OCI-LY1 (cell line): ENCODE results near the gene INSYN1.
"Not testable (repeated sequence)": the region's sequence is repeated elsewhere in the genome, so short reads cannot be mapped to it uniquely, and the experiment has no call there.

ENCODE experiments used
- H2AFZ ChIP-seq: fragments of 200-600 bp; sonication (generic), shearing (Covaris generic); 2 replicates; pipeline ENCODE4 v1.6.0; 2014; ENCODE audit warnings: antibody characterized with exemption, mild to moderate bottlenecking, low read length
- H3F3A ChIP-seq: fragments of 200-600 bp; sonication (generic), shearing (Covaris generic); 2 replicates; pipeline ENCODE4 v1.6.0; 2014; ENCODE audit warnings: mild to moderate bottlenecking, antibody characterized with exemption, low read length, moderate library complexity; ENCODE audit not compliant: insufficient read depth
- H3K27ac ChIP-seq: fragments of 200-600 bp; sonication (generic); 2 replicates; pipeline ENCODE4 v1.5.1; 2014; ENCODE audit warnings: low read length, mixed run types, mild to moderate bottlenecking, low read depth; ENCODE audit not compliant: poor library complexity, severe bottlenecking
- H3K27me3 ChIP-seq: fragments of 200-600 bp; sonication (generic); 2 replicates; pipeline ENCODE4 v1.6.0; 2014; ENCODE audit warnings: antibody characterized with exemption, mild to moderate bottlenecking, low read length, moderate library complexity; ENCODE audit not compliant: insufficient read depth
- H3K36me3 ChIP-seq: fragments of 200-600 bp; sonication (generic); 2 replicates; pipeline ENCODE4 v1.6.1; 2014; ENCODE audit warnings: mild to moderate bottlenecking, antibody characterized with exemption, low read length, moderate library complexity, mixed read lengths; ENCODE audit not compliant: insufficient read depth
- H3K4me1 ChIP-seq: fragments of 200-600 bp; sonication (generic); 2 replicates; pipeline ENCODE4 v1.5.1; 2014; ENCODE audit warnings: mild to moderate bottlenecking, low read length, moderate library complexity; ENCODE audit not compliant: insufficient read depth, severe bottlenecking
- H3K4me2 ChIP-seq: fragments of 200-600 bp; sonication (generic), shearing (Covaris generic); 2 replicates; pipeline ENCODE4 v1.6.1; 2014; ENCODE audit warnings: low read length
- H3K4me3 ChIP-seq: fragments of 200-600 bp; sonication (generic); 2 replicates; pipeline ENCODE4 v1.5.1; 2014; ENCODE audit warnings: low read length, low read depth, mild to moderate bottlenecking, mixed read lengths; ENCODE audit not compliant: poor library complexity, severe bottlenecking
- H3K79me2 ChIP-seq: fragments of 200-600 bp; shearing (Covaris generic); 2 replicates; pipeline ENCODE4 v1.6.1; 2016; ENCODE audit warnings: mixed run types, low read length, mixed read lengths; ENCODE audit not compliant: insufficient read depth
- H3K9ac ChIP-seq: fragments of 200-600 bp; sonication (generic), shearing (Covaris generic); 2 replicates; pipeline ENCODE4 v1.6.1; 2014; ENCODE audit warnings: mild to moderate bottlenecking, low read length, mixed read lengths
- H3K9me2 ChIP-seq: fragments of 200-600 bp; sonication (generic), shearing (Covaris generic); 2 replicates; pipeline ENCODE4 v1.6.1; 2014; ENCODE audit warnings: low read depth, mild to moderate bottlenecking, low read length, mixed read lengths
- H3K9me3 ChIP-seq: fragments of 200-600 bp; shearing (Covaris generic); 2 replicates; pipeline ENCODE4 v1.6.1; 2014; ENCODE audit warnings: low read length, mixed read lengths
- H4K20me1 ChIP-seq: fragments of 200-600 bp; sonication (generic), shearing (Covaris generic); 2 replicates; pipeline ENCODE4 v1.6.0; 2016; ENCODE audit warnings: mild to moderate bottlenecking, low read length; ENCODE audit not compliant: insufficient read depth
- EZH2 ChIP-seq: fragments of 200-600 bp; sonication (generic), shearing (Covaris generic); IDR thresholded peaks from 2 replicates; pipeline ENCODE4 v1.8.0; 2017; ENCODE audit warnings: borderline replicate concordance, mixed run types, mild to moderate bottlenecking, antibody characterized with exemption, low read length, moderate library complexity, mixed read lengths
- TF ChIP-seq, protein P1 (sequence below): fragments of 200-600 bp; sonication (generic), shearing (Covaris generic); IDR thresholded peaks from 2 replicates; pipeline ENCODE4 v1.5.1; 2017; ENCODE audit warnings: mild to moderate bottlenecking, antibody characterized with exemption, low read length, moderate library complexity, mixed read lengths

The INSYN1 gene

DNA sequence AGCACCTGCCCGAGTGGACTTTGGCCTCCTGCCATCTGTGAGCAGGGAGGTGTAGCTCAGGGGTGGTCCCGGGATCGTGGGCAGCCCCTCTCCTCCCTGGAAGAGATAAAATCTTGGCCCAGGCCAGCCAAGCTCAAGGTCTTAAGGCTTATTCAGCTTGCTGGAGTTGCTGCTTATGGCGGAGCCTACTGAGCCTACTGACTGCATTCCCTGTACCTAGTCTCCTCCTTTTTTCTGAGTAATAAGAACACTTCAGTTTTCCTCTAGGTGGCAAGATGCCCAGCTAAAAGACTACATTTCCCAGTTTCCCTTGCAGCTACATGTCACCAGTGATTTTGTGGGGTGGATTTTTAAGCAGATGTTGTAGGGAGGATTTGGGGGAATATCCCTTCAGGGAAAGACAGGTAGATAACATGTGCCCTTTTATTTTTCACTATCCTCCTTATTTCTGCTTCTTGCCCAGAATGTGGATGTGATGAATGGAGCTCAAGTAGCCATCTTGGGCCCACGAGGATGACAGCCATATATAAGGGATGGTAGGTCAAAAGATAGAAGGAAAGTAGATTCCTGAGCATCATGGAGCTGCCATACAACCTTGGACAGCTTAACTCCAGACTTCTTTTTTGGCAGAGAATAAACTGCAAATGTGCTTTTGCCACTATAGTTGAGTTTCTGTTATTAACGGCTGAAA, 41.4 kb upstream of the INSYN1 start:
- Histone ChIP-seq H3K36me3 (no peaks in the 10 kb centered on the region), H3K27me3 (no peaks in the 10 kb centered on the region), H3K4me1 (no peaks in the 10 kb centered on the region), H3K9me3 (no peaks in the 10 kb centered on the region), H2AFZ (no peak overlapping the region), H4K20me1 (no peaks in the 10 kb centered on the region), H3F3A (no peaks in the 10 kb centered on the region), H3K27ac (no peak overlapping the region), H3K4me3 (no peak overlapping the region), H3K79me2 (no peaks in the 10 kb centered on the region), H3K9ac (no peak overlapping the region), H3K9me2 (no peaks in the 10 kb centered on the region), H3K4me2 (no peak overlapping the region)
- no peak for TF ChIP-seq EZH2
- TF ChIP-seq, protein P1, sequence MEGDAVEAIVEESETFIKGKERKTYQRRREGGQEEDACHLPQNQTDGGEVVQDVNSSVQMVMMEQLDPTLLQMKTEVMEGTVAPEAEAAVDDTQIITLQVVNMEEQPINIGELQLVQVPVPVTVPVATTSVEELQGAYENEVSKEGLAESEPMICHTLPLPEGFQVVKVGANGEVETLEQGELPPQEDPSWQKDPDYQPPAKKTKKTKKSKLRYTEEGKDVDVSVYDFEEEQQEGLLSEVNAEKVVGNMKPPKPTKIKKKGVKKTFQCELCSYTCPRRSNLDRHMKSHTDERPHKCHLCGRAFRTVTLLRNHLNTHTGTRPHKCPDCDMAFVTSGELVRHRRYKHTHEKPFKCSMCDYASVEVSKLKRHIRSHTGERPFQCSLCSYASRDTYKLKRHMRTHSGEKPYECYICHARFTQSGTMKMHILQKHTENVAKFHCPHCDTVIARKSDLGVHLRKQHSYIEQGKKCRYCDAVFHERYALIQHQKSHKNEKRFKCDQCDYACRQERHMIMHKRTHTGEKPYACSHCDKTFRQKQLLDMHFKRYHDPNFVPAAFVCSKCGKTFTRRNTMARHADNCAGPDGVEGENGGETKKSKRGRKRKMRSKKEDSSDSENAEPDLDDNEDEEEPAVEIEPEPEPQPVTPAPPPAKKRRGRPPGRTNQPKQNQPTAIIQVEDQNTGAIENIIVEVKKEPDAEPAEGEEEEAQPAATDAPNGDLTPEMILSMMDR: no peak

DNA sequence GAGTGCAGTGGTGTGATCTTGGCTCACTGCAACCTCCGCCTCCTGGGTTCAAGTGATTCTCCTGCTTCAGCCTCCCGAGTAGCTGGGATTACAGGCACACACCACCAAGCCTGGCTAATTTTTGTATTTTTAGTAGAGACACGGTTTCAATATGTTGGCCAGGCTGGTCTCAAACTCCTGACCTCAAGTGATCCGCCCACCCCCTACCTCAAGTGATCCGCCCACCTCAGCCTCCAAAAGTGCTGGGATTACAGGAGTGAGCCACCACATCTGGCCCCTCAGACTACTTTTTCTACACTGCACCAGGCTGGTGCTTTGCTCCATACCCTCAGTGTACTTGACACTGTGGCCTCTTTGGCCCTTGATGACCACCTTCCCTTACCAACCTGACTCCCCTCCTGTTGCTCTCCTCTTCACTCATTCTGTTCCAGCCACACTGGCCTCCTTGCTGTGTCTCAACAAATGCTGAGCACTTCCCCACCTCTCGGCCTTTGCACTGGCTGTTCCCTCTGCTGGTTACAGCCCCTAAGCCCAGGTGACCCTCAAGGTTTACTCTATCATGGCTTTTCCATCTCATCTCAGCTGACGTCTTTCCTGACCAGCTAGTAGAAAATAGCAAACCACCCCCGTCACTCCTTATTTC, 39.9 kb upstream of the INSYN1 start:
- not testable (repeated sequence) for H3K27me3 ChIP-seq, H3K4me2 ChIP-seq

DNA sequence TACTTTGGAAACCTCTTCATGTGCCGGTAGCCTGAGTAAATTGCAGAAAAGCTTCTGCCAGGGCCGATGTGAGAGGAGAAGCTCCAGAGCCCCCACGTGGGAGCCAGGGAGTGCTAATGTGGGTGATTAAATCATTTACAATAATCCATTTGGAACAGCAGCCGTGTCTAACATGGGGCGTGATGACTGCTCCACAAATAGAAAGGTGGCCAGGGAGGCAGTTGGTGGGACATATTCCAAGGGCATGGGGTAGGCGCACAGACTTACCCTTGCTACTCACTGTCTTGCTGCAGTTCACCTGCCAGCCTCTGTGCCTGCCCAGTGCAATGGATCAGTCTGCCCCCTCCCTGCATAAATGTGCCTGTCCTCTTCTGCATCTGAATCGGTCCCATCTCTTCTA, 39.3 kb upstream of the INSYN1 start:
- no peak overlapping the region for H3K4me3 ChIP-seq
- no peaks in the 10 kb centered on the region for H3K36me3 ChIP-seq
- H3F3A ChIP-seq: no peaks in the 10 kb centered on the region
- H3K79me2 ChIP-seq: no peaks in the 10 kb centered on the region
- H3K9me3 ChIP-seq: no peaks in the 10 kb centered on the region
- TF ChIP-seq EZH2: no peak
- TF ChIP-seq, protein P1: no peak
- no peaks in the 10 kb centered on the region for H4K20me1 ChIP-seq
- no peaks in the 10 kb centered on the region for H3K9me2 ChIP-seq
- no peak overlapping the region for H3K4me2 ChIP-seq
- H3K9ac ChIP-seq: no peak overlapping the region
- H3K27me3 ChIP-seq: no peaks in the 10 kb centered on the region
- no peak overlapping the region for H3K27ac ChIP-seq
- no peak overlapping the region for H2AFZ ChIP-seq
- H3K4me1 ChIP-seq: no peaks in the 10 kb centered on the region

More for the DNA sequence above, 39.9 kb upstream of the INSYN1 start:
- H3K79me2 ChIP-seq, H3K9me3 ChIP-seq, H3K4me3 ChIP-seq, H3F3A ChIP-seq, H3K4me1 ChIP-seq, H2AFZ ChIP-seq, H3K9ac ChIP-seq, H3K9me2 ChIP-seq, H4K20me1 ChIP-seq, H3K27ac ChIP-seq, H3K36me3 ChIP-seq: not testable (repeated sequence)
